Measurements from ENCODE around the gene PTPN23. TPM values are rescaled to one million over a fixed set of nuclear protein-coding genes. Genes with fewer than 3 reads are reported as not detected.
A peak's percentile ranks its signal among the peaks of the same experiment; 100 is the strongest.

PTPN23 gene
- total and polyA plus RNA-seq, 9 of the 15 experiments (the other 6 are each of a cell fraction or from before 2014, with no cell fraction given) = 0.41 to 58.7 (median 7.2) TPM

DNA sequence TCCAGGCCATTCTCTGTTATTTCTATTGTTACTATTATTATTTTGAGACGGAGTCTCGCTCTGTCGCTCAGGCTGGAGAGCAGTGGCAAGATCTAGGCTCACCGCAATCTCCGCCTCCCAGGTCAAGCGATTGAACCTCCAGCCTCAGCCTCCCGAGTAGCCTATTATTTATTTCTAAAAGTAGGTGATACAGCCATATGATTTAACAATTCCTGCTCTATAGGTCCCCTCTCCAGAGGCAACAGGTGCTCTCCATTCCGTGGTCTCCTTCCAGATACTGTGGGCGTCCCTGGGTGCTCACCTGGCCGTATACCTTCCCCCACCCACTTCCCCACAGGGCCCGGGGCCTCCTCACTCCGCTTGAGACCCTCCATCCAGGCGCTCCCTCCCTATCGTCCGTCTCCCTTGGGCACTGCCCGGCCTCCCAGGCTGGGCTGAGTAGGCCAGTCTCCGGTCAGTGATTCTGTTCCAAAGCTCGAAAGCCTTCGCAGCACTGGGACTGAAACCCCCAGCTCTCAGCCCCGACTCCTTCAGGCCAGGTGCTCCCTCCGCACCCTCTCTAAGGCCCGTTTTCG is 708 bp upstream of the PTPN23 start (continued):
- TF ChIP-seq ZNF644 (tag; IDR thresholded peaks at IDR 0.05; ENCODE audit: low read depth) (no peak), NFE2L1 (tag; IDR thresholded peaks at IDR 0.05; ENCODE audit: borderline replicate concordance, low read depth) (no peak), NFRKB (IDR thresholded peaks at IDR 0.05; ENCODE audit: low read depth) (peak; percentile 76; the same call in 1 of the 2 replicates), OTX1 (CRISPR knock-in tag; IDR thresholded peaks at IDR 0.05) (peak; percentile 81; the same call in 1 of the 2 replicates), GABPB1 (CRISPR knock-in tag; IDR thresholded peaks at IDR 0.05) (no peak), CTCF (IDR thresholded peaks at IDR 0.05 in 2 of 3, conservative IDR thresholded peaks at IDR 0.05 in 1 of 3; ENCODE audit: insufficient read depth in 2 of 3, low read depth in 1 of 3, low read length in 3 of 3) (peak in 2 of 3 experiments; percentile 15 to 26; a peak in 1 of 6 replicates), ZNF175 (CRISPR knock-in tag; IDR thresholded peaks at IDR 0.05; ENCODE audit: low read depth) (no peak), TRIM28 (IDR thresholded peaks at IDR 0.05) (no peak), MAZ (CRISPR knock-in tag; conservative IDR thresholded peaks at IDR 0.05 in 1 of 2, IDR thresholded peaks at IDR 0.05 in 1 of 2) (no peak), ETV1 (tag; conservative IDR thresholded peaks at IDR 0.05; ENCODE audit: low read depth) (no peak), NR1H2 (CRISPR knock-in tag; IDR thresholded peaks at IDR 0.05) (peak; percentile 75; the same call in 1 of the 2 replicates), HNRNPK (IDR thresholded peaks at IDR 0.05; ENCODE audit: low read depth, low read length, poor library complexity, severe bottlenecking) (no peak), ZNF12 (CRISPR knock-in tag; IDR thresholded peaks at IDR 0.05) (0 out of 2 replicates have a peak, but pooled peaks have one; percentile 72), RBBP5 (IDR thresholded peaks at IDR 0.05; ENCODE audit: borderline replicate concordance, insufficient read depth, low read length, poor library complexity, severe bottlenecking) (no peak), CTBP1 (IDR thresholded peaks at IDR 0.05; ENCODE audit: borderline replicate concordance) (no peak), NR4A1 (CRISPR knock-in tag; IDR thresholded peaks at IDR 0.05) (no peak), NR4A1 (tag; IDR thresholded peaks at IDR 0.05) (peak; percentile 25; the same call in 1 of the 2 replicates), ZNF347 (CRISPR knock-in tag; IDR thresholded peaks at IDR 0.05; ENCODE audit: low read depth) (no peak), MIER1 (IDR thresholded peaks at IDR 0.05; ENCODE audit: low read depth) (0 out of 2 replicates have a peak, but pooled peaks have one; percentile 70), MCM2 (IDR thresholded peaks at IDR 0.05; ENCODE audit: low read depth) (no peak), ZBTB7A (IDR thresholded peaks at IDR 0.05; ENCODE audit: borderline replicate concordance, control insufficient read depth, low read depth, low read length) (0 out of 2 replicates have a peak, but pooled peaks have one; percentile 20)
- TF ChIP-seq, protein P1, sequence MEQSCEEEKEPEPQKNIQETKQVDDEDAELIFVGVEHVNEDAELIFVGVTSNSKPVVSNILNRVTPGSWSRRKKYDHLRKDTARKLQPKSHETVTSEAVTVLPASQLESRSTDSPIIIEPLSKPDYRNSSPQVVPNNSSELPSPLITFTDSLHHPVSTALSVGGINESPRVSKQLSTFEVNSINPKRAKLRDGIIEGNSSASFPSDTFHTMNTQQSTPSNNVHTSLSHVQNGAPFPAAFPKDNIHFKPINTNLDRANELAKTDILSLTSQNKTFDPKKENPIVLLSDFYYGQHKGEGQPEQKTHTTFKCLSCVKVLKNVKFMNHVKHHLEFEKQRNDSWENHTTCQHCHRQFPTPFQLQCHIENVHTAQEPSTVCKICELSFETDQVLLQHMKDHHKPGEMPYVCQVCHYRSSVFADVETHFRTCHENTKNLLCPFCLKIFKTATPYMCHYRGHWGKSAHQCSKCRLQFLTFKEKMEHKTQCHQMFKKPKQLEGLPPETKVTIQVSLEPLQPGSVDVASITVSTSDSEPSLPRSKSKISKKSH (CRISPR knock-in tag; IDR thresholded peaks at IDR 0.05) = no peak
